ENCODE results near the gene TUT7.
"Not testable (repeated sequence)": the region's sequence is repeated elsewhere in the genome, so short reads cannot be mapped to it uniquely, and the experiment has no call there.

TUT7 gene

GRCh38 chr9:86290341-86290740 is 63.9 kb downstream of the TUT7 start:
- H3K4me3 ChIP-seq (ENCODE audit: low read depth, low read length); H3K27me3 ChIP-seq (ENCODE audit: control insufficient read depth, insufficient read depth, low read length); H3K9ac ChIP-seq (ENCODE audit: low read depth, low read length); H3K36me3 ChIP-seq (ENCODE audit: control insufficient read depth, insufficient read depth, low read length); H3K9me3 ChIP-seq (ENCODE audit: control insufficient read depth, insufficient read depth, low read length): not testable (repeated sequence)
- H3K4me1 ChIP-seq (ENCODE audit: control insufficient read depth, insufficient read depth, low read length) = peaks cover 12% of the 10 kb centered on the region

GRCh38 chr9:86288499-86289198 is 65.6 kb downstream of the TUT7 start:
- Histone ChIP-seq H3K9me3 (ENCODE audit: control insufficient read depth, insufficient read depth, low read length) (no peaks in the 10 kb centered on the region), H3K4me1 (ENCODE audit: control insufficient read depth, insufficient read depth, low read length) (peaks cover 12% of the 10 kb centered on the region), H3K9ac (ENCODE audit: low read depth, low read length) (no peak overlapping the region), H3K27me3 (ENCODE audit: control insufficient read depth, insufficient read depth, low read length) (no peaks in the 10 kb centered on the region), H3K36me3 (ENCODE audit: control insufficient read depth, insufficient read depth, low read length) (no peaks in the 10 kb centered on the region), H3K4me3 (ENCODE audit: low read depth, low read length) (no peak overlapping the region)

GRCh38 chr9:86287013-86287412 is 67.2 kb downstream of the TUT7 start:
- Histone ChIP-seq H3K36me3 (ENCODE audit: control insufficient read depth, insufficient read depth, low read length) (no peaks in the 10 kb centered on the region), H3K27me3 (ENCODE audit: control insufficient read depth, insufficient read depth, low read length) (peaks cover 4% of the 10 kb centered on the region), H3K9me3 (ENCODE audit: control insufficient read depth, insufficient read depth, low read length) (no peaks in the 10 kb centered on the region), H3K4me3 (ENCODE audit: low read depth, low read length) (peak overlapping the region; percentile 3), H3K4me1 (ENCODE audit: control insufficient read depth, insufficient read depth, low read length) (peaks cover 12% of the 10 kb centered on the region), H3K9ac (ENCODE audit: low read depth, low read length) (no peak overlapping the region)

GRCh38 chr9:86286278-86286677 is 67.9 kb downstream of the TUT7 start:
- Histone ChIP-seq H3K4me3 (ENCODE audit: low read depth, low read length) (no peak overlapping the region), H3K9me3 (ENCODE audit: control insufficient read depth, insufficient read depth, low read length) (no peaks in the 10 kb centered on the region), H3K9ac (ENCODE audit: low read depth, low read length) (no peak overlapping the region), H3K4me1 (ENCODE audit: control insufficient read depth, insufficient read depth, low read length) (peaks cover 12% of the 10 kb centered on the region), H3K36me3 (ENCODE audit: control insufficient read depth, insufficient read depth, low read length) (no peaks in the 10 kb centered on the region), H3K27me3 (ENCODE audit: control insufficient read depth, insufficient read depth, low read length) (peaks cover 4% of the 10 kb centered on the region)

GRCh38 chr9:86285261-86285660 is 68.9 kb downstream of the TUT7 start:
- Histone ChIP-seq H3K9me3 (ENCODE audit: control insufficient read depth, insufficient read depth, low read length) (no peaks in the 10 kb centered on the region), H3K27me3 (ENCODE audit: control insufficient read depth, insufficient read depth, low read length) (peaks cover 4% of the 10 kb centered on the region), H3K9ac (ENCODE audit: low read depth, low read length) (no peak overlapping the region), H3K36me3 (ENCODE audit: control insufficient read depth, insufficient read depth, low read length) (no peaks in the 10 kb centered on the region), H3K4me3 (ENCODE audit: low read depth, low read length) (no peak overlapping the region), H3K4me1 (ENCODE audit: control insufficient read depth, insufficient read depth, low read length) (peaks cover 12% of the 10 kb centered on the region)

GRCh38 chr9:86282979-86283535 is 71.2 kb downstream of the TUT7 start:
- Histone ChIP-seq H3K36me3 (ENCODE audit: control insufficient read depth, insufficient read depth, low read length) (no peaks in the 10 kb centered on the region), H3K9me3 (ENCODE audit: control insufficient read depth, insufficient read depth, low read length) (no peaks in the 10 kb centered on the region)

GRCh38 chr9:86282077-86282978 is 71.9 kb downstream of the TUT7 start, which contains the start of gene ISCA1:
ISCA1 (minus strand) TSS chr9:86282538; CDS start chr9:86282458, 80 bp downstream.
- Histone ChIP-seq H3K36me3 (ENCODE audit: control insufficient read depth, insufficient read depth, low read length) (no peaks in the 10 kb centered on the region), H3K9ac (ENCODE audit: low read depth, low read length) (peak within 1 kb of the TSS; percentile 92), H3K4me3 (ENCODE audit: low read depth, low read length) (peak within 1 kb of the TSS; percentile 95), H3K9me3 (ENCODE audit: control insufficient read depth, insufficient read depth, low read length) (no peaks in the 10 kb centered on the region), H3K27me3 (ENCODE audit: control insufficient read depth, insufficient read depth, low read length) (peaks cover 4% of the 10 kb centered on the region), H3K4me1 (ENCODE audit: control insufficient read depth, insufficient read depth, low read length) (peaks cover 6% of the 10 kb centered on the region)

More at GRCh38 chr9:86282979-86283535, 71.2 kb downstream of the TUT7 start:
- H3K4me3 ChIP-seq (ENCODE audit: low read depth, low read length) = peak overlapping the region; percentile 95
- peaks cover 8% of the 10 kb centered on the region for H3K4me1 ChIP-seq (ENCODE audit: control insufficient read depth, insufficient read depth, low read length)
- H3K9ac ChIP-seq (ENCODE audit: low read depth, low read length) = peak overlapping the region; percentile 66
- peaks cover 4% of the 10 kb centered on the region for H3K27me3 ChIP-seq (ENCODE audit: control insufficient read depth, insufficient read depth, low read length)

- Histone ChIP-seq H3K4me1 (ENCODE audit: control insufficient read depth, insufficient read depth, low read length) (peaks cover 3% of the 10 kb centered on the region), H3K27me3 (ENCODE audit: control insufficient read depth, insufficient read depth, low read length) (peaks cover 4% of the 10 kb centered on the region)
These were observed 72.6 kb downstream of the TUT7 start for GRCh38 chr9:86281593-86282076.

GRCh38 chr9:86280580-86280979 is 73.6 kb downstream of the TUT7 start:
- Histone ChIP-seq H3K9ac (ENCODE audit: low read depth, low read length) (no peak overlapping the region), H3K4me3 (ENCODE audit: low read depth, low read length) (peak overlapping the region; percentile 93), H3K36me3 (ENCODE audit: control insufficient read depth, insufficient read depth, low read length) (no peaks in the 10 kb centered on the region), H3K9me3 (ENCODE audit: control insufficient read depth, insufficient read depth, low read length) (no peaks in the 10 kb centered on the region), H3K27me3 (ENCODE audit: control insufficient read depth, insufficient read depth, low read length) (peaks cover 4% of the 10 kb centered on the region), H3K4me1 (ENCODE audit: control insufficient read depth, insufficient read depth, low read length) (no peaks in the 10 kb centered on the region)

More at GRCh38 chr9:86281593-86282076, 72.6 kb downstream of the TUT7 start:
- Histone ChIP-seq H3K36me3 (ENCODE audit: control insufficient read depth, insufficient read depth, low read length) (no peaks in the 10 kb centered on the region), H3K9me3 (ENCODE audit: control insufficient read depth, insufficient read depth, low read length) (no peaks in the 10 kb centered on the region), H3K4me3 (ENCODE audit: low read depth, low read length) (peak overlapping the region; percentile 93), H3K9ac (ENCODE audit: low read depth, low read length) (peak overlapping the region; percentile 92)

GRCh38 chr9:86279839-86280238 is 74.4 kb downstream of the TUT7 start:
- Histone ChIP-seq H3K9me3 (ENCODE audit: control insufficient read depth, insufficient read depth, low read length) (no peaks in the 10 kb centered on the region), H3K9ac (ENCODE audit: low read depth, low read length) (no peak overlapping the region), H3K27me3 (ENCODE audit: control insufficient read depth, insufficient read depth, low read length) (peaks cover 4% of the 10 kb centered on the region), H3K4me3 (ENCODE audit: low read depth, low read length) (no peak overlapping the region), H3K4me1 (ENCODE audit: control insufficient read depth, insufficient read depth, low read length) (no peaks in the 10 kb centered on the region), H3K36me3 (ENCODE audit: control insufficient read depth, insufficient read depth, low read length) (no peaks in the 10 kb centered on the region)

GRCh38 chr9:86277072-86277471 is 77.1 kb downstream of the TUT7 start:
- Histone ChIP-seq H3K36me3 (ENCODE audit: control insufficient read depth, insufficient read depth, low read length) (no peaks in the 10 kb centered on the region), H3K4me3 (ENCODE audit: low read depth, low read length) (no peak overlapping the region), H3K9me3 (ENCODE audit: control insufficient read depth, insufficient read depth, low read length) (no peaks in the 10 kb centered on the region), H3K9ac (ENCODE audit: low read depth, low read length) (no peak overlapping the region), H3K27me3 (ENCODE audit: control insufficient read depth, insufficient read depth, low read length) (no peaks in the 10 kb centered on the region), H3K4me1 (ENCODE audit: control insufficient read depth, insufficient read depth, low read length) (no peaks in the 10 kb centered on the region)

Measured in iPS-15b (cell line).